ENCODE measurements around the gene VPS8.

The VPS8 gene

GRCh38 chr3:184811999-184812661 is at the start of gene VPS8:
VPS8 (plus strand) TSS chr3:184812166; CDS start chr3:184824633, 12,467 bp downstream.
- Histone ChIP-seq H3K9ac (ENCODE audit: low read depth, low read length) (peak within 1 kb of the TSS; percentile 86), H3K36me3 (ENCODE audit: insufficient read depth, low read length) (no peaks in the 10 kb centered on the region), H3K9me3 (ENCODE audit: control insufficient read depth, insufficient read depth, low read length) (no peaks in the 10 kb centered on the region), H3K4me1 (ENCODE audit: insufficient read depth, low read length) (no peaks in the 10 kb centered on the region; the same call in 1 of the 2 replicates)

- no peaks in the 10 kb centered on the region; the same call in 1 of the 2 replicates for H3K4me1 ChIP-seq (ENCODE audit: insufficient read depth, low read length)
- H3K9me3 ChIP-seq (ENCODE audit: control insufficient read depth, insufficient read depth, low read length) = no peaks in the 10 kb centered on the region
- no peaks in the 10 kb centered on the region for H3K36me3 ChIP-seq (ENCODE audit: insufficient read depth, low read length)
- H3K9ac ChIP-seq (ENCODE audit: low read depth, low read length) = no peak overlapping the region
These were observed 47.8 kb upstream of the VPS8 start for GRCh38 chr3:184764191-184764590.

- H3K4me1 ChIP-seq (ENCODE audit: insufficient read depth, low read length) = peaks cover 4% of the 10 kb centered on the region; the same call in 1 of the 2 replicates
- no peaks in the 10 kb centered on the region for H3K9me3 ChIP-seq (ENCODE audit: control insufficient read depth, insufficient read depth, low read length)
- no peaks in the 10 kb centered on the region for H3K36me3 ChIP-seq (ENCODE audit: insufficient read depth, low read length)
- no peak overlapping the region for H3K9ac ChIP-seq (ENCODE audit: low read depth, low read length)
These were observed 46.8 kb upstream of the VPS8 start for GRCh38 chr3:184765047-184765729.

- no peaks in the 10 kb centered on the region for H3K36me3 ChIP-seq (ENCODE audit: insufficient read depth, low read length)
- H3K9ac ChIP-seq (ENCODE audit: low read depth, low read length) = no peak overlapping the region
- no peaks in the 10 kb centered on the region for H3K9me3 ChIP-seq (ENCODE audit: control insufficient read depth, insufficient read depth, low read length)
- peaks cover 4% of the 10 kb centered on the region; the same call in 1 of the 2 replicates for H3K4me1 ChIP-seq (ENCODE audit: insufficient read depth, low read length)
These were observed 46.3 kb upstream of the VPS8 start for GRCh38 chr3:184765730-184766074.

GRCh38 chr3:184766555-184767261 is 45.3 kb upstream of the VPS8 start:
- Histone ChIP-seq H3K9ac (ENCODE audit: low read depth, low read length) (no peak overlapping the region), H3K9me3 (ENCODE audit: control insufficient read depth, insufficient read depth, low read length) (no peaks in the 10 kb centered on the region), H3K4me1 (ENCODE audit: insufficient read depth, low read length) (peaks cover 4% of the 10 kb centered on the region; the same call in 1 of the 2 replicates), H3K36me3 (ENCODE audit: insufficient read depth, low read length) (no peaks in the 10 kb centered on the region)

GRCh38 chr3:184767377-184767776 is 44.6 kb upstream of the VPS8 start:
- H3K36me3 ChIP-seq (ENCODE audit: insufficient read depth, low read length) = no peaks in the 10 kb centered on the region
- peaks cover 4% of the 10 kb centered on the region; the same call in 1 of the 2 replicates for H3K4me1 ChIP-seq (ENCODE audit: insufficient read depth, low read length)
- H3K9me3 ChIP-seq (ENCODE audit: control insufficient read depth, insufficient read depth, low read length) = no peaks in the 10 kb centered on the region
- no peak overlapping the region for H3K9ac ChIP-seq (ENCODE audit: low read depth, low read length)

GRCh38 chr3:184769382-184770170 is 42.4 kb upstream of the VPS8 start:
- no peaks in the 10 kb centered on the region for H3K9me3 ChIP-seq (ENCODE audit: control insufficient read depth, insufficient read depth, low read length)
- H3K36me3 ChIP-seq (ENCODE audit: insufficient read depth, low read length) = no peaks in the 10 kb centered on the region
- H3K9ac ChIP-seq (ENCODE audit: low read depth, low read length) = no peak overlapping the region
- H3K4me1 ChIP-seq (ENCODE audit: insufficient read depth, low read length) = peaks cover 4% of the 10 kb centered on the region; the same call in 1 of the 2 replicates

GRCh38 chr3:184770541-184770940 is 41.4 kb upstream of the VPS8 start:
- H3K9ac ChIP-seq (ENCODE audit: low read depth, low read length) = no peak overlapping the region
- H3K4me1 ChIP-seq (ENCODE audit: insufficient read depth, low read length) = peaks cover 4% of the 10 kb centered on the region; the same call in 1 of the 2 replicates
- no peaks in the 10 kb centered on the region for H3K36me3 ChIP-seq (ENCODE audit: insufficient read depth, low read length)
- H3K9me3 ChIP-seq (ENCODE audit: control insufficient read depth, insufficient read depth, low read length) = no peaks in the 10 kb centered on the region

- H3K36me3 ChIP-seq (ENCODE audit: insufficient read depth, low read length) = no peaks in the 10 kb centered on the region
- H3K9ac ChIP-seq (ENCODE audit: low read depth, low read length) = no peak overlapping the region
- H3K9me3 ChIP-seq (ENCODE audit: control insufficient read depth, insufficient read depth, low read length) = no peaks in the 10 kb centered on the region
- peaks cover 8% of the 10 kb centered on the region; the same call in 1 of the 2 replicates for H3K4me1 ChIP-seq (ENCODE audit: insufficient read depth, low read length)
These were observed 40.5 kb upstream of the VPS8 start for GRCh38 chr3:184771301-184772127.

- H3K4me1 ChIP-seq (ENCODE audit: insufficient read depth, low read length) = peaks cover 9% of the 10 kb centered on the region; the same call in 1 of the 2 replicates
- no peaks in the 10 kb centered on the region for H3K36me3 ChIP-seq (ENCODE audit: insufficient read depth, low read length)
- H3K9ac ChIP-seq (ENCODE audit: low read depth, low read length) = no peak overlapping the region
- no peaks in the 10 kb centered on the region for H3K9me3 ChIP-seq (ENCODE audit: control insufficient read depth, insufficient read depth, low read length)
These were observed 39.2 kb upstream of the VPS8 start for GRCh38 chr3:184772667-184773272.

- Histone ChIP-seq H3K9me3 (ENCODE audit: control insufficient read depth, insufficient read depth, low read length) (no peaks in the 10 kb centered on the region), H3K4me1 (ENCODE audit: insufficient read depth, low read length) (peaks cover 9% of the 10 kb centered on the region; the same call in 1 of the 2 replicates), H3K36me3 (ENCODE audit: insufficient read depth, low read length) (no peaks in the 10 kb centered on the region), H3K9ac (ENCODE audit: low read depth, low read length) (no peak overlapping the region)
These were observed 38.4 kb upstream of the VPS8 start for GRCh38 chr3:184773283-184774186.

GRCh38 chr3:184776916-184777315 is 35.0 kb upstream of the VPS8 start:
- Histone ChIP-seq H3K9ac (ENCODE audit: low read depth, low read length) (no peak overlapping the region), H3K9me3 (ENCODE audit: control insufficient read depth, insufficient read depth, low read length) (no peaks in the 10 kb centered on the region)

More at GRCh38 chr3:184776916-184777315, 35.0 kb upstream of the VPS8 start:
- H3K36me3 ChIP-seq (ENCODE audit: insufficient read depth, low read length) = no peaks in the 10 kb centered on the region
- peaks cover 4% of the 10 kb centered on the region; the same call in 1 of the 2 replicates for H3K4me1 ChIP-seq (ENCODE audit: insufficient read depth, low read length)

Measured in ES-I3 (cell line).